ENCODE measurements around the gene OR6V1.

Gene OR6V1

DNA sequence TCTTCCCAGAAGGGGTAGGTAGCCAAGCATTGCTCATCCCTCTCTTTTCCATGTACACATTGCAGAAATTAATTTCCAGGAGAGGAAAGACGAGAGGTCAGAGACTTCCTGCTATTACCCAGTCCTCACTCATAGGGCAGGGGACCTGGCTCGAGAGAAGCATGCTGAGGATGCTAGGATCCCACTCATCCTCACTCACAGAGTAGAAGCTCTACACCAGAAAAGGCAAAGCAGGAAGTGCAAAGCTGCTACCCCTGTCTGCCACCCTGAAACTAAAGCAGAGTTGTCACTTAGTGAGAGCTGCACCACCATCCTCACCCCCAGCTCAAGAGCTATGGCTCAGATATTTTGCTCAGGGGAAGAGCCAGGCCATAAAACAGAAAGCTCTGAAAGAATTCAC is 35.1 kb upstream of the OR6V1 start:
- no peak for DNase-seq
- Histone ChIP-seq H3K27me3 (no peaks in the 10 kb centered on the region), H3K36me3 (no peaks in the 10 kb centered on the region), H3K9me3 (no peaks in the 10 kb centered on the region), H3K4me3 (ENCODE audit: low read depth, low read length) (no peak overlapping the region), H3K4me1 (no peaks in the 10 kb centered on the region)
- TF ChIP-seq, protein P1, sequence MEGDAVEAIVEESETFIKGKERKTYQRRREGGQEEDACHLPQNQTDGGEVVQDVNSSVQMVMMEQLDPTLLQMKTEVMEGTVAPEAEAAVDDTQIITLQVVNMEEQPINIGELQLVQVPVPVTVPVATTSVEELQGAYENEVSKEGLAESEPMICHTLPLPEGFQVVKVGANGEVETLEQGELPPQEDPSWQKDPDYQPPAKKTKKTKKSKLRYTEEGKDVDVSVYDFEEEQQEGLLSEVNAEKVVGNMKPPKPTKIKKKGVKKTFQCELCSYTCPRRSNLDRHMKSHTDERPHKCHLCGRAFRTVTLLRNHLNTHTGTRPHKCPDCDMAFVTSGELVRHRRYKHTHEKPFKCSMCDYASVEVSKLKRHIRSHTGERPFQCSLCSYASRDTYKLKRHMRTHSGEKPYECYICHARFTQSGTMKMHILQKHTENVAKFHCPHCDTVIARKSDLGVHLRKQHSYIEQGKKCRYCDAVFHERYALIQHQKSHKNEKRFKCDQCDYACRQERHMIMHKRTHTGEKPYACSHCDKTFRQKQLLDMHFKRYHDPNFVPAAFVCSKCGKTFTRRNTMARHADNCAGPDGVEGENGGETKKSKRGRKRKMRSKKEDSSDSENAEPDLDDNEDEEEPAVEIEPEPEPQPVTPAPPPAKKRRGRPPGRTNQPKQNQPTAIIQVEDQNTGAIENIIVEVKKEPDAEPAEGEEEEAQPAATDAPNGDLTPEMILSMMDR (IDR thresholded peaks at IDR 0.05; ENCODE audit: low read depth, low read length), result no peak

DNA sequence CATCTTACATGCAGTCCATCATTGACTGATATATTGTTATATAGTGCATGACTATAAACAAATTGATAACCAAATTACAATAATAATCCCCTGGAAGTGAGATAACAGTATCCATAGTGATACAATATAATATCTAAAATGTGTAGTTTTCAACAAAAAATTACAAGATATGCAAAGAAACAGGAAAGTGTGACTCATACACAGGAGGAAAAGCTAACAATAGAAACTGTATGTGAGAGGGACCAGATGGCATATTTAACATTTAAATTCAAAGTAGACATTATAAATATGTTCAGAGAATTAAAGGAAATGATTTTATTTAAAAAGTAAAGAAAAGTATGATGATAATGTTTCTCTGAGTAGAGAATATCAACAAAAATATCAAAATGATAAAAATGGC is 33.2 kb upstream of the OR6V1 start:
- DNase-seq, result no peak
- H3K36me3 ChIP-seq, result no peaks in the 10 kb centered on the region
- H3K27me3 ChIP-seq, result no peaks in the 10 kb centered on the region
- TF ChIP-seq, protein P1 (IDR thresholded peaks at IDR 0.05; ENCODE audit: low read depth, low read length), result no peak
- no peaks in the 10 kb centered on the region for H3K4me1 ChIP-seq
- no peak overlapping the region for H3K4me3 ChIP-seq (ENCODE audit: low read depth, low read length)
- no peaks in the 10 kb centered on the region for H3K9me3 ChIP-seq

DNA sequence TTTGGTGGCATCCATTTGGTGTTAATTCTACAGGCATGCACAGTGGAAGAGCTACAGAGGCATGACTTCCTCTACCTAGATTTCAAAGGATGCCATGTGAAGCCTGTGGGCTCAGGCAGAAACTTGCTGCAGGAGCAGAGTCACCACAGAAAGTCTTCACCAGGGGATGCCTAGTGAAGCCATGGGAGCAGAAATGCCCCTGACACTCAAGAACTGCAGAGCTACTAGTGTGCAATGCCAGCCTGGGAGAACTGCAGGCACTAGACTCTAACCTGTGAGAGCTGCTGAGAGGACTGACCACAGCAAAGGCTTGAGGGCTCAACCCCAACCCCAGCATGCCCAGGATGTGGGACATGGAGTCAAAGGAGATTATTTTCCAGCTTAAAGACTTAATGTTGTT is 29.1 kb upstream of the OR6V1 start:
- Histone ChIP-seq H3K4me3 (ENCODE audit: low read depth, low read length) (no peak overlapping the region), H3K27me3 (no peaks in the 10 kb centered on the region), H3K4me1 (no peaks in the 10 kb centered on the region), H3K36me3 (no peaks in the 10 kb centered on the region), H3K9me3 (no peaks in the 10 kb centered on the region)
- TF ChIP-seq, protein P1 (IDR thresholded peaks at IDR 0.05; ENCODE audit: low read depth, low read length), result no peak
- no peak for DNase-seq

DNA sequence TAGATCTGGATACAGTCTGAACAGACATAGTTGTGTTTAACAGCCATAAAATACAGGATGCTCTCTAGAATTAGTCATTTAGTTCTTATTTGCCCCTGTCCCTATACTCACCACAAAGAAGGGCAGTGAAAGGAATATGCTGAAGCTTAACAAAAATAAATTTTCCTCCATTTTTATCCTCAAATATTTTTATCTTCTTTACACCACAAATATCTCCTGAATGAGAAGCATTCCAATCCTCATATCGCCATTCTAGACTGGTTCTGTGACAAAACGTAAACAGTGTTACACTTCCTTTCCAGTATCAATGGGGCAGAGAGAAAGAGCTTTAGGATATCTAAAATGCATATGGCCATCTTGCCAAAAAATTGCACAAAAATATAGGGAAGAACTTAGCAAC is 26.8 kb upstream of the OR6V1 start:
- no peaks in the 10 kb centered on the region for H3K36me3 ChIP-seq
- no peaks in the 10 kb centered on the region; the same call in 1 of the 2 replicates for H3K27me3 ChIP-seq
- no peaks in the 10 kb centered on the region for H3K9me3 ChIP-seq
- no peak overlapping the region for H3K4me3 ChIP-seq (ENCODE audit: low read depth, low read length)
- TF ChIP-seq, protein P1 (IDR thresholded peaks at IDR 0.05; ENCODE audit: low read depth, low read length), result no peak
- no peaks in the 10 kb centered on the region for H3K4me1 ChIP-seq
- no peak for DNase-seq

DNA sequence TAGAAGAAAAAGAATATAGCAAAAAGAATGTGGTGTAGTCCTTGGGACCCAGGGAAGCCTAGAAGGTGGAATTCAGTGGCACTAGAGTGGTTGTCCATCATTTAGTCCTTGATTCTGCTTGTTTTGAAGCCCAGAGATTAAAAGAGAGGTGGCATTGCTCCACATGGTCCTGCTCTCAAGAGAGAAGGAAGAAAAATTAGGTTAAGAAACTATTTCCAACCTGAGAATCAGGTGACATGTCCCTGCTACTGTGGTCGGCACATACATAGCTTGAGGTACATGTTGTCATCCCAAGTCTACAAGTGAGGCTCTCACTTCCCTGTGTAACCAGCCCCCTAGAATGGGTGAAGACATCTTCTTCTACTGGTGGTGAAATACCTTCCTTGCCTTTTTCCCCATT is 25.1 kb upstream of the OR6V1 start, which contains the start of gene OR9A2:
OR9A2 (minus strand) TSS at position 101 of the 400 bp plus-strand sequence; CDS start at position 101, 0 bp downstream.
- no peak within 1 kb of the TSS for H3K4me3 ChIP-seq (ENCODE audit: low read depth, low read length)
- H3K4me1 ChIP-seq, result no peaks in the 10 kb centered on the region
- DNase-seq, result no peak
- TF ChIP-seq, protein P1 (IDR thresholded peaks at IDR 0.05; ENCODE audit: low read depth, low read length), result no peak
- no peaks in the 10 kb centered on the region for H3K36me3 ChIP-seq
- no peaks in the 10 kb centered on the region; the same call in 1 of the 2 replicates for H3K27me3 ChIP-seq
- H3K9me3 ChIP-seq, result no peaks in the 10 kb centered on the region

DNA sequence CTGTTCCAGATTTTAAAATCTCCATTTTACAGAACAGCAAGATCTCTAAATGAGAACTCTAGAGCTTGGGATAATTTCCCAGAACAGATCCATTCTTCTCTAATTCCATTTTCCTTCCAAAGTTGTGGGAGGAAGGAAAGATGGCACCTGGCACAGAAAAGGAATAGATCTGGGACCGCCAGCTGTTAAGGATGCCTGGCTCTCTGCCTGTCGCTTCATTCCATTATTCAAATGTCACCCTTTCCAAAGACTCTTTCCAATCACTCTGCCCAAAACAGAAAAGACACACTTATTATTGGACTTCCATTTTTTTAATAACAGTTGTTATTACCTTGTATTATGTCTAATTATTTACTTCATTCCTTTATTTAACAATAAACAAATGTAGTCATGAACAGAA is 24.5 kb upstream of the OR6V1 start:
- H3K27me3 ChIP-seq, result no peaks in the 10 kb centered on the region; the same call in 1 of the 2 replicates
- no peaks in the 10 kb centered on the region for H3K4me1 ChIP-seq
- no peak for DNase-seq
- no peaks in the 10 kb centered on the region for H3K36me3 ChIP-seq
- no peaks in the 10 kb centered on the region for H3K9me3 ChIP-seq
- no peak overlapping the region for H3K4me3 ChIP-seq (ENCODE audit: low read depth, low read length)
- TF ChIP-seq, protein P1 (IDR thresholded peaks at IDR 0.05; ENCODE audit: low read depth, low read length), result no peak
